ENCODE measurements around the gene CDC5L.

- TF ChIP-seq CTCF (IDR thresholded peaks at IDR 0.05): no peak
- no peak for TF ChIP-seq ZFX (IDR thresholded peaks at IDR 0.05; ENCODE audit: borderline replicate concordance)
Measured at GRCh38 chr6:44463728-44464450, 76.4 kb downstream of the CDC5L start.
